Smooth muscle cell of the brain vasculature (primary cell): ENCODE data around the gene KMT5B.

ENCODE experiments used
- DNase-seq: peaks from one replicate; pipeline ENCODE4 v3.0.0-alpha.2; 2012; ENCODE audit warnings: low read depth, low spot score

The KMT5B gene

DNA sequence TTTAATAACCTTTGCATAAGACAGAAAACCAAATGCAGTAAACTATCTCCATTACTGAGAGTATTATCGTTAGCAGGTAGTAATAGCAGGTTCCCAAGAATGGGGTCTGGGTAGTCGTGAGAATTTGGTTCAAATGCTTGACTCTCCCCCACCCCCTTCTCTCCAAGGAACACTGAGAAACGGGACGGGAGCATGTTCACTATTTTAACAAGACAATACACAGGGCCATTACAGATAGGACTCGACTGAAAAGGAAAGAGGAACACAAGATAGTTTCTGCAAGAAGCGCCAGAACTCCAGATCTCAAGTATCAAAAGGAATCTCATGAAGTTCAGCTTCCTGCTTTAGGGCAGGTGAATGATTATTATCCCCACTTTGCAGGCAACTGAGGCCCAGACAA lies 27.0 kb downstream of the KMT5B start:
- DNase-seq: no peak

DNA sequence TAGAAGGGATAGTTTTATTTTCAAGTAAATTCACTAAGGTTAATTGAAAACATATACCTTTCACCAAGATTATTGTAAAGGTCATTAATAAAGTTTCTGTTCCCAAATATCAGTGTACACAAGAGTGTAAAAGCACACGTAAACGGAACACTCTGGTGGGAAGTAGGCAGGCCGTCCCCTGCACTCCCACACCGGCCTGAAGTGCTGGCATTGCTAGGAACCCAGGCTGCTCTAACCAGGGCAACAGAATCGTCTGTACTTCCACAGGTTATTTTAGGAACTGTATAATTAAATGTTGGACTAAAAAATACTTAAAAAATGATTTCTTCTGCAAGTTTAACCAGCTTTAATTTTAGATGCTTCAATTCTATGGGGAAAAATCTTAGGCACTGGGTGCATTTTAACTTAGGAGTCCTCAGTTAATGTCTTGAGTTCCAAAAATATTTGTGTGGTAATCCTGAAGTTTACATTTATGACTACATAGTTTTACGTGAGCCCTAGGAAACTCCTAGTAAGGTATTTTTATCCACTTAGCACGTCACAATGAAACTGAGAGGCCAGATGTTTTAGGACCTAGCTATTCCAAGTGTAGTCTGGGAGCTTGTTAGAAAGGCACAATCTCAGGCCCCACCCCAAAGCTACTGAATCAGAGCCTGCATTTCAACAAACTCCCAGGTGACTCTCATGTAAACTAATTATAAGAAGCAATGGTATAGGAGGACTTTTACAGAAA lies 31.2 kb downstream of the KMT5B start:
- no peak for DNase-seq

DNA sequence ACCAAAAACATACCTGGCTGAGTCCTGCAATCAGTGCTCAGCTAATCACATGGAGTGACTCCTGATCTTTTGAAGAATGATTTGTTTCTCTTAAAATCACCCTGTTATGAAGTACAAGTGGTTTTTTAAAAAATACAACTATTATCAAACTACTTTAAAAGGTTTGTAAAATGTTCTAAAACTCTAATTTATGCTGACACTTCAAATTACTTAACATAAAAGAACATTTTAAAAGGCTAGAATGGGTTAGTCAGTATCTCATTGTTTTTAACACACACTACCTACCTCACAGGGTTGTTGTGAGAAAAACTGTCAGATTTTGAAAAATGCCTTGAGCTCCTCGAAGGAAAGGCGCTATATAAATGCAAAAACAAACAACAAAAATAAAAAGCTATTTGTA lies 33.2 kb downstream of the KMT5B start:
- no peak for DNase-seq

GRCh38 chr11:68177877-68178276 lies 35.2 kb downstream of the KMT5B start:
- no peak for DNase-seq

GRCh38 chr11:68173926-68174325 lies 39.2 kb downstream of the KMT5B start:
- DNase-seq: no peak

DNA sequence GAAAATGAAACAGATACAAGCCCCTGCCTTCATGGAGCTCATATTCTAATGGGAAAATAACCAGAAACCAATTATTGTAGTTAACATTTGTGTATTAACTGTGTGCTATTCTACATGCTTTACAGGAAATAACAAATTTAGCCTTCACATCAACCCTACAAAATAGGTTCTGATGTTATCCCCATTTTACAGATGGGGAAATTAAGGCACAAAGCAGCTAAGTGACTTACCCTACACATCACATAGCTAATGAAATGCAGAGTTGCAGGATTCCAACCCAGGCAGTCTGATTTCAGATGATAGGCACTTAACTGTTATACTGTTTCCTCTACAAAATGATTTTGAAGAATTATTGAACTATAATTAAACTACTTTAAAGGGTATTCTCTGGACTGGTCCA lies 43.7 kb downstream of the KMT5B start:
- DNase-seq: no peak

DNA sequence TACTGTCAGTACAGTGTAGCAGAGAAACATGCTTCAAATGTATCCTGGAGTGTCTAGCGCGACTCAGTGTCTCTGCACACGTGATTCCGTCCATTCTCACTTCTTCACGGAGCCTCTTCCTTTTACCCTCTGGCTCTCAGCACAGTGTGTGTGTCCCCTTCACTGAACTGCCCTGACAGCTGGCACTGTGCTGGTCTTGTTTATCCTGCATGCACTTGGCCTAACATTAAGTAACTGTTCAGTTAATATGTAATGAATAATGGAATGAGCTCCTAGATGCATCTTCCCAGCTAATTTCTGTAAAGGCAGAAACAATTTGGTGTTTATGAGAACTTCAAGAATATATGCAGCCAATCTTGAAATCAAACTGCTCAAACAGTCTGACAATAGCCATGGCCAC lies 44.4 kb downstream of the KMT5B start:
- DNase-seq: no peak

DNA sequence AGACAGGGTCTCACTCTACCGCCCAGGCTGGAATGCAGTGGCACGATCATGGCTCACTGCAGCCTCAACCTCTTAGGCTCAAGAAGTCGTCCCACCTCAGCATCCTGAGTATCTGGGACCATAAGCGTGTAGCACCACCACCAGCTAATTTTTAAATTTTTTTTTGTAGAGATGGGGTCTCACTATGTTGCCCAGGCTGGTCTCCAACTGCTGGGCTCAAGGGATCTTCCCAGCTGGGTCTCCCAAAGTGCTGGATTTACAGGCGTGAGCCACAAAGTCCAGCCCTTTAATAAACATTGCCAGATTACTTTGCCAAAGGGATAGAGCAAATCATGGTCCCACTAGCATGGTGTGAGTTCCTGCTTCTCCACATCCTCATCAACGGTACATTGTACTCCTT lies 45.6 kb downstream of the KMT5B start:
- no peak for DNase-seq

- DNase-seq: no peak
Observed at GRCh38 chr11:68166969-68167368, 46.1 kb downstream of the KMT5B start.

GRCh38 chr11:68165601-68166000 lies 47.5 kb downstream of the KMT5B start:
- no peak for DNase-seq

DNA sequence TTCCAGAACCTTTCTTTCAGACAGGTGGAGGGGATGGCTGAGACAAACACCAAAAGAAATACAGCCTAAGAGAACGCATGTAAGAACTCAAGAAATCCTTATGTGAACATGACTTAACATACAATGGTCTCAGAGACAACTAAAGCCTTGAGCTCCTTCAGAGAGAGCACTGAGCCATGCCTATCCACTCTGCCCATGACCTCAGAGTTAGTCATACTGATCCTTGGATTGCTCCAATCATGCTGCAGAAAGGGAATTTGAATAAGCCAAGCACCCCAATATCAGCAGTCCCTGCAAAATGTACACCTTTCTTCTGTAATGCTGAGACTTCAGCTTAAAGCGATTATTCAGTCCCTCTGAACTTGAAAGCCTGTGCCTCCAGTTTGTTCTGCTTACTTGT lies 48.7 kb downstream of the KMT5B start:
- no peak for DNase-seq

DNA sequence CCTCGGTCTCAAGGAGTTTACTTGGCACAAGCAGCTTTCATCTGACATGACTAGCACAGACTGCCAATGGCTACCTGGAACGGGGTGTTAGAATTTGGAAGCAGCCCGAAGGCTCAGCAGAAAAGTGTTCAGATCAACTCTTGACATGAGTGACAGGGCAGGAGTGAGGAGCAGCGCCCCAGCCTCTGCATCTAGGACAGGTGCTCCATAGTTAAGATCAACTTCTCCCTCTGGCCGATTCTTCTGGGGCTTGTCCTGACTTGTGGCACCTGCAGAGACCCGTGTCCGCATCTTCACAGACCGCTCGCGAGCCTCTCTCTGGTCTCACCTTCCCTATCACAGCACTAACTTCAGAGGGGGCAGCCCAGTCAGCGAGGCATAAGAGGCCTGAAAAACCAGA lies 49.4 kb downstream of the KMT5B start:
- DNase-seq: no peak

DNA sequence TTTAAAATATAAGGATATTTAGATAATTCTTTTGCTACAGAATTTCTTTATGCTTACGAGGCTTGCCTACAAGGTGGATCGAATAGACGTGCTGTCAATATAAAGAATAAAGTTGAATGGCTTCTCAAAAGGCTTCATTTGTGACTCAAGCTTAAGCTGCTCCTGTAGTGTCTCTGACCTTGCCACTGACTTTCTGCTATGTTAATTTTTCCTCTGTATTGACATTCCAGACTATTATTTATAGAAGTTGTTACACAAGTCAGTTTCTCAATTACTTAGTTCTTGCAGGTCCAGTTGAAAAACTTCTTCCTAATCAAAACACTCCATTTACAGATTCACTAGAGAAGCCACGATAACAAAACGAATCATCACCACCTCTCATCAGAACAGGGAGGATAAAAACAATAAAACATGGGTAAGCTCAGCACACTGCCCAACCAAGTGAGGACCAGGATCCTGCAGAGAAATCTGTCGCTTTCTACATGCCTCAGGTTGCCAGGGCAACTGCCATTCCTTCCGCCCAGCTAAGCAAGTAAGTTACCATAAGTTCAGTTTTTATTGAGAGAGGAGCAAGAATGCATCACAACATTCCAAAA lies 52.9 kb downstream of the KMT5B start:
- DNase-seq: no peak

DNA sequence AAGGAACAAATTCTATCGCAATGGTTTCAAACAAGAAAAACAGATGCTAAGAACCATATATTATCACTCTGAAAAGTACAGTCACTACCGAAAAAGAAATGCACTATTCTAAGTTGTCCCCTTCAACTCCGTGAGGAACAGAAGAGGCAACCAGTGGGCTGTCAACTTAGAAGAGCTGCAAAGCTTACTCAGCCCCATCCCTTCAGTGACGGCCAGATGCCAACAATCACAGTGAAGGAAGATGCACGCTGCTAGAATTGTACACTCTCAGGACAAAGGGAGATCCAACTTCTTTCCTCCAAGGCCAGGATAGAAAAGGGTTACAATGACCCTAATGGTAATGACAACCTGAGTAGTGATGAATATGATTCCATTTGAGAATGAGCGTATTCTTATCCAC lies 53.4 kb downstream of the KMT5B start:
- no peak for DNase-seq

DNA sequence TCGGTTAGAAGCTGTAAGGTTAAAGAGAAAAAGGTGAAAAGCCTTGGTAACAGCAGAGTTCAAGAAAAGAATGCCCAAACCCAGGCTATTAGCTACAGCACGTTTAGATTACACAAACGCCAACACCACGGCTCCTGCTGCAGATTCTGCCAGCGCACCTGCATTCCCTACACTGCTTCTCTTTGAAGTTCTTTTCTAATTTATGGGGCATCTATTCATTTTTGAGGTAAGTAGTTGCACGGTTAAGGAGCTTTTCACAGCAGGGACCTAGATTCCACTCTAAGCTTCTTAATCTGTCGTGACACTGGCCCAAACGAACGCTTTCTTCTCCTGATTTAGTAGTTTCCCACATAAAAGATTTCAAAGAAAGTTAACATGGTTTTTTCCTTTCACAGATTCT lies 53.9 kb downstream of the KMT5B start:
- no peak for DNase-seq

DNA sequence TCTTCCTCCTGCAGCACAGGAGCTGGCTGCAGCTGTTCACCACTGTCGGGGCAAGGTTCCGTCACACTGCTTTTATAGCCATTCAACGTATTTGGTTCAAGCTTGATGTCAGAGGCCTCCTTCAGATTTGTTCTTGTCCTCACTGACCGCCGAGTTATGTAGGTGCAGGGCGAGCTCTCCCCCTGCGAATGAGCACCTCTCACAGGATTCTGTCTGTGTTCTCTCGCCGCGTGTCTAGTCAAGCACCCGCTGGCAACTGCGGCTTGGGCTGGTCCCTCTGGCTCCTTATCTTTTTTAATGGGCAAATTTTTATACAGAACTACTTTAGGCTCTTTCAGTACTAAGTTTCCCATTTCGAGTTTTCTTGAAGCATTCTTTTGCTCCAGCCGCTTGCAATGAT lies 54.5 kb downstream of the KMT5B start:
- DNase-seq: no peak

DNA sequence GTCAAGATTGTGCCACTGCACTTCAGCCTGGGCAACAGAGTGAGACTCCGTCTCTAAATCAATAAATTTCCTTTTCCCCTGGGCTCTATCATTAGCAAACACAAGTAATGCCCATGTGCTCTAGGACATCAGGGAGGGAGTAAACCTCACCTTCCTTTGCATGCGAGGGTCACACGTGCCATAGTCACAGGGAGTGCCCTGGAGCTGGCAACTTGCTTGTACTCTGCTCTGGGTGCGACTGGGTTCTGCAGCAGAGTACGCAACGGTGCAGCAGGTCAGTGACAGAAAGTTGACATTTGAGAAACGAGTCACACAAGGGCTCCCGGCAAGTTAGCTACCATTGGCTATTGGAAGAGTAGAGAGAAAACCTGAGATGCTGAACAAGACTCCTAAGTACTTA lies 59.4 kb downstream of the KMT5B start:
- no peak for DNase-seq

- DNase-seq: peak; percentile 9
Observed at GRCh38 chr11:68150037-68150436, 63.1 kb downstream of the KMT5B start.

DNA sequence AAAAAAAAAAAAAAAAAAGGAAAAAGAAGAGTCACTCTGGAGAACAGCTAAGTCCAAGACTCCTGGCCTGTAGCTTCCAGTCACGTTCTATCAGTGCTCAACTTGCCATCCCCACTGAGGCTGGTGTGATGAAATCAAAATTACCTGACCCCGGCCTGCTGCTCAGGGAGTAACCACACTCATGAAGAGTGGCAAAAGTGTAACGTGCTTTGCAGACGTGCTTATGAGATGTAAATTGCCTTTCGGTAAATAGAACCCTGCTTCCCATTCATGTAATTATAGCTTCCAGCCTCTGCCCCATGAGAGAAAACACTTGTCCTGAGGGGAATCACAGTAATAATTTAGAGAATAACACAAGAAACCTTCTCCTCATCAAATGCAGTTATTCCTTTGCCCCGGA lies 63.7 kb downstream of the KMT5B start:
- DNase-seq: no peak

DNA sequence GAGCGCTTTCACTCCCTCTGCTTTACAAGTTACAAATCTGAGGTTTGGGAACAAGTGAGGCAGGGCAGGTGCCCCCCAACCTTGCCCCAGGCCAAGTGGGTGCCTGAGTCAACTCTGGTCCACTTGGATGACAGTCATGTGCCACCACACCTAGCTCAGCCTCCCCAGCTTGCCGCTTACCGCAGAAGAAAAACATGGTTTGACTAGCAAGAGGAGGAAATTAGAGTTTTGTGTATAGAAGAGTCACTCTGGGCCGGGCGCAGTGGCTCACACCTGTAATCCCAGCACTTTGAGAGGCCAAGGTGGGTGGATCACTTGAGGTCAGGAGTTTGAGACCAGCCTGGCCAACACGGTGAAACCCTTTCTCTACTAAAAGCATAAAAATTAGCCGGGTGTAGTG lies 64.2 kb downstream of the KMT5B start:
- DNase-seq: no peak

DNA sequence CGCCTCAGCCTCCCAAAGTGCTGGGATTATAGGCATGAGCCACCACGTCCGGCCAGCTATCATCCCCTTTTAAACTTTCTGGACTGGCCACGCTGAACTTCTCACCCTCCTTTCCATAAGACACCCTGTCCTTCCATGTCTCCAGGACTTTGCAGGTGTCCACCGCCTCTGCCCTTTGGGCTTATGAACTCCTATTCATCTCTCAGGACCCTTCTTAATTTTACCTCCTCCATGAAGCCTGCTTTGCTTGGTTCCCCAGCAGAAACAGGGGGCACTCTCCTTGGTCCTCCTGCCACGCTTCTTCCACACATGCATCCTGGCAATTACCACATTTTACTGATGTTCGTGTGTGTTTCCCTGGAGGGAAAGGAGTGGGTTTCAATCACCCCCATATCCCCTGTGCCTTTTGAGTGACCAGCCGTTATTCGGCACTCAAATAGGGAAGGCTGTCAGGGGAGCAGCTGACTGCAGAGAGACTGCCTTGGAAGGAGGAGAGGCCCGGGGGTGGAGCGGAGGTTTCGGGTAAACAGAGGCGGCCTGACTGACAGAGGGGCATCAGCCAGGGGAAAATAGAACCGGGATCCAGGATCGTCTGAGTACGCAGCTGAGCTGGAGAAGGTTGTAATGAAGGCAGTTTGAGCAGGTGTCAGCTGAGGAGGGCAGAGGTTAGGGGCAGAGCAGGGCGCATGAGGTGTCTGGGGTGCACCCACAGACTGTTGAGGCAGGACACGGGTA lies 64.9 kb downstream of the KMT5B start:
- DNase-seq: no peak

GRCh38 chr11:68146704-68147474 lies 66.2 kb downstream of the KMT5B start:
- no peak for DNase-seq
